ENCODE results near the gene TBL2. TPM values are rescaled to one million over a fixed set of nuclear protein-coding genes. Genes with fewer than 3 reads are reported as not detected.
A peak's percentile ranks its signal among the peaks of the same experiment; 100 is the strongest.
"Not testable (repeated sequence)": the region's sequence is repeated elsewhere in the genome, so short reads cannot be mapped to it uniquely, and the experiment has no call there.

TBL2 gene
- total RNA-seq, 4 donors from 2014 or later = 19.1 to 52.5 (median 38.2) TPM

DNA sequence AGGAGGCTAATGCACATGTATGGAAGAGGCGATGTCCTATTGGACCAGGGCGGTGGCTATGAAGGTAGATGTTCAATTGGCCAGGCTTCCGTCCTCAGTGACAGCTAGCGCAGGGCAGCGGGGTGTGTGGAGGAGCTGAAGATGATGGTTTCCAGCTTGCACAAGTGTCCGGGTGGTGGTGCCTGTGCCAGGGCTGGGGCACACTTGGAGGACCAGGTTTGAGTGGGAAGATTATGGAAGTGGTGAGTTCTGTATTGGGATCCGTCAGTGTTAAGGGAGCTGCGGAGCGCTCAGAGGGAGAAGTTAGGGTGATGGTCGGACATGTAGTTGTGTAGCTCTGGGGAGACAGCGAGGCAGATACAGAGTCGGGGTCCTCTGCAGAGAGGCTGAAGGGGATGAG is 8.5 kb upstream of the TBL2 start:
- TF ChIP-seq POLR2AphosphoS5 (IDR thresholded peaks at IDR 0.05) = no peak
- TF ChIP-seq EP300 (IDR thresholded peaks at IDR 0.05) = no peak
- TF ChIP-seq, protein P1, sequence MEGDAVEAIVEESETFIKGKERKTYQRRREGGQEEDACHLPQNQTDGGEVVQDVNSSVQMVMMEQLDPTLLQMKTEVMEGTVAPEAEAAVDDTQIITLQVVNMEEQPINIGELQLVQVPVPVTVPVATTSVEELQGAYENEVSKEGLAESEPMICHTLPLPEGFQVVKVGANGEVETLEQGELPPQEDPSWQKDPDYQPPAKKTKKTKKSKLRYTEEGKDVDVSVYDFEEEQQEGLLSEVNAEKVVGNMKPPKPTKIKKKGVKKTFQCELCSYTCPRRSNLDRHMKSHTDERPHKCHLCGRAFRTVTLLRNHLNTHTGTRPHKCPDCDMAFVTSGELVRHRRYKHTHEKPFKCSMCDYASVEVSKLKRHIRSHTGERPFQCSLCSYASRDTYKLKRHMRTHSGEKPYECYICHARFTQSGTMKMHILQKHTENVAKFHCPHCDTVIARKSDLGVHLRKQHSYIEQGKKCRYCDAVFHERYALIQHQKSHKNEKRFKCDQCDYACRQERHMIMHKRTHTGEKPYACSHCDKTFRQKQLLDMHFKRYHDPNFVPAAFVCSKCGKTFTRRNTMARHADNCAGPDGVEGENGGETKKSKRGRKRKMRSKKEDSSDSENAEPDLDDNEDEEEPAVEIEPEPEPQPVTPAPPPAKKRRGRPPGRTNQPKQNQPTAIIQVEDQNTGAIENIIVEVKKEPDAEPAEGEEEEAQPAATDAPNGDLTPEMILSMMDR (IDR thresholded peaks at IDR 0.05) = no peak
- no peak for TF ChIP-seq POLR2A (IDR thresholded peaks at IDR 0.05; ENCODE audit: low read depth)
- no peaks in the 10 kb centered on the region for H3K9me3 ChIP-seq
- H3K27me3 ChIP-seq = no peaks in the 10 kb centered on the region
- DNase-seq (ENCODE audit: extremely low spot score) = no peak
- H3K36me3 ChIP-seq = no peaks in the 10 kb centered on the region
- H3K4me3 ChIP-seq = no peak overlapping the region
- H3K4me1 ChIP-seq = peaks cover 5 to 10% (median 8%) of the 10 kb centered on the region in 4 donors
- H3K27ac ChIP-seq (replicated peaks in 1 of 4) = no peak overlapping the region
- WGBS = 94% methylated on average over 12 of the region's 12 CpGs
- intact Hi-C loops (cut with DNase I) = no loop called here

DNA sequence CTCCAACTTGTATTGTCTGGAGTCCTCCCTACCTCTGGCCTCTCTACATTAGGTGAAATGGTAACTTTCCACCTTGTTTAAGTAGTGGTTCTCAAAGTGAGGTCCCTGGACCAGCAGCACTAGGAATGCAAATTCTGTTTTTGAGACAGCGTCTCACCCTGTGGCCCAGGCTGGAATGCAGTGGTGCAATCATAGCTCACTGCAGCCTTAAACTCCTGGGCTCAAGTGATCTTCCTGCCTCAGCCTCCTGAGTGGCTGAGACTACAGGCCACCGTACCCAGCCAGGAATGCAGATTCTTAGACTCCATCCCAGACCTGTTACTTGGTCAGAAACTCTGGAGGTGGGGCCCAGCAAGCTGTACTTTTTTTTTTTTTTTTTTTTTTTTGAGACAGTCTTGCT is 6.8 kb upstream of the TBL2 start:
- H3K4me1 ChIP-seq = peaks cover 5 to 10% (median 9%) of the 10 kb centered on the region in 4 donors
- TF ChIP-seq POLR2AphosphoS5 (IDR thresholded peaks at IDR 0.05) (no peak), POLR2A (IDR thresholded peaks at IDR 0.05; ENCODE audit: low read depth) (no peak), EP300 (IDR thresholded peaks at IDR 0.05) (no peak)
- TF ChIP-seq, protein P1 (IDR thresholded peaks at IDR 0.05) = no peak

DNA sequence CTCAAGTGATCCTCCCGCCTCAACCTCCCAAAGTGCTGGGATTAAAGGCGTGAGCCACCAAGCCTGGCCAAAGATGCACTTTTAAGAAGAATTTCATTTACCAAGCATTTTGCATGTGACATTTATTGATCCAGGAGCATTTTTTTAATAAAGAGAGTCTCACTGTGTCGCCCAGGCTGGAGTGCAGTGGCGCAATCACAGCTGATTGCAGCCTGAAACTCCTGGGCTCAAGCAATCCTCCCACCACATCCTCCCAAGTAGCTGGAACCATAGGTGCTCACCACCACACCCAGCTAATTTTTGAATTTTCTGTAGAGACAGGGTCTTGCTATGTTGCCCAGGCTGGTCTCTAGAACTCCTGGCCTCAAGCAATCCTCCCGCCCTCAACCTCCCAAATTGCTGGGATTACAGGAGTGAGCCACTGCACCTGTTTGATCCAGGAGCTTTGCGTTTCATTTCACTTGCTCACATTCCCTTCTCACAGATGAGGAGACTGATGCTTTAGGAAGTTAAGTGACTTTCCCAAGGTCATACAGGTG is 4.4 kb upstream of the TBL2 start:
- Histone ChIP-seq H3K4me3 (no peak overlapping the region), H3K4me1 (peaks cover 10 to 22% (median 20%) of the 10 kb centered on the region in 4 donors), H3K27me3 (no peaks in the 10 kb centered on the region), H3K9me3 (no peaks in the 10 kb centered on the region), H3K36me3 (no peaks in the 10 kb centered on the region), H3K27ac (replicated peaks in 1 of 4) (no peak overlapping the region)
- TF ChIP-seq POLR2A (IDR thresholded peaks at IDR 0.05; ENCODE audit: low read depth) (no peak), POLR2AphosphoS5 (IDR thresholded peaks at IDR 0.05) (no peak), EP300 (IDR thresholded peaks at IDR 0.05) (no peak)
- TF ChIP-seq, protein P1 (IDR thresholded peaks at IDR 0.05) = no peak
- no peak for DNase-seq (ENCODE audit: extremely low spot score)
- intact Hi-C loops (cut with DNase I) = no loop called here
- 85% methylated on average over 6 of the region's 6 CpGs for WGBS

More for the DNA sequence above, 6.8 kb upstream of the TBL2 start:
- no peaks in the 10 kb centered on the region for H3K36me3 ChIP-seq
- no peak overlapping the region for H3K4me3 ChIP-seq
- intact Hi-C loops (cut with DNase I) = no loop called here
- H3K27ac ChIP-seq (replicated peaks in 1 of 4) = no peak overlapping the region
- no peak for DNase-seq (ENCODE audit: extremely low spot score)
- no peaks in the 10 kb centered on the region for H3K27me3 ChIP-seq
- H3K9me3 ChIP-seq = no peaks in the 10 kb centered on the region
- 85% methylated on average over 2 of the region's 2 CpGs for WGBS

DNA sequence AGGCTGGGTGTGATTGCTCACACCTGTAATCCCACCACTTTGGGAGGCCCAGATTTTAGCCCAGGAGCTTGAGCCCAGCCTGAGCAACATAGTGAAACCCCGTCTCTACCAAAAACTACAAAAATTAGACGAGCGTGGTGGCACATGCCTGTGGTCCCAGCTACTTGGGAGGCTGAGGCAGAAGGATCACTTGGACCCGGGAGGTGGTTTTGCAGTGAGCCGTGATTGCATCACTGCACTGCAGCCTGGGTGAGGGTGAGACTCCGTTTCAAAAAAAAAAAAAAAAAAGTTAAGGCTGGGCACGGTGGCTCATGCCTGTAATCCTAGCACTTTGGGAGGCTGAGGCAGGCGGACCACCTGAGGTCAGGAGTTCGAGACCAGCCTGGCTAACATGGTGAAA is 2.6 kb upstream of the TBL2 start:
- peaks cover 24 to 36% (median 31%) of the 10 kb centered on the region in 4 donors for H3K4me1 ChIP-seq
- H3K9me3 ChIP-seq; H3K36me3 ChIP-seq; H3K27me3 ChIP-seq; intact Hi-C loops (cut with DNase I); H3K4me3 ChIP-seq; H3K27ac ChIP-seq (replicated peaks in 1 of 4); DNase-seq (ENCODE audit: extremely low spot score): not testable (repeated sequence)
- 83% methylated on average over 9 of the region's 9 CpGs for WGBS

DNA sequence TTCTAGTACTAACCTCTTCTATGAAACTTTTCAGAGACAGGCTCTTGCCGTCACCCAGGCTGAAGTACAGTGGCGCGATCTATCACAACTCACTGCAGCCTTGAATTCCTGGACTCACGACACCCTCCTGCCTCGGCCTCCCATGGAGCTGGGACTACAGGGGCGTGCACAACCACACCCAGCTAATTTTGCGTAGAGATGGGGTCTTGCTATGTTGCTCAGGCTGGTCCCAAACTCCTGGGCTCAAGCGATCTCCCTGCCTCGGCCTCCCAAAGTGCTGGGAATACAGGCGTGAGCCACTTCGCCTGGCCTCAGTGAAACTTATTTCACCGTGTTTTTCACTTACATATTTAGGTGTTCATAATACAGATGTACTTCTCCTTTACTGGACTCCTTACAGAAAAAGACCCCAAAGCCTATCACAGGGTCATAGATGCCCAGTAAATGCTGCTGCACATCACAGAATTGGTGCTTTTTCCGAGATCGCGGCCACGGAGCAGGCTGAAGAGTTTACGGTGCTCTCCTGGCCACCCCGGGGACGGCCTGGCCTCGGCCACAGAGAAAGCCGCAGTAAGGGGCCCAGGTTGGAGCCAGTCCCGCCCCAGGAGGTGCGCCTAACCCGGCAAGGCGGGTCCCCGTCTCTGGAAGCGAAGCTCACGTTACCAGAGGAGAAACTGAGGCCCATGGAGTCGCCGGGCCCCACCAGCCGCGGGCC is 595 bp downstream of the TBL2 start:
- Histone ChIP-seq H3K9me3 (no peaks in the 10 kb centered on the region), H3K36me3 (peaks cover 14 to 35% (median 25%) of the 10 kb centered on the region in 4 donors), H3K4me3 (peak overlapping the region; percentile 85 to 96 (median 93)), H3K4me1 (peaks cover 24 to 46% (median 34%) of the 10 kb centered on the region in 4 donors), H3K27ac (replicated peaks in 1 of 4) (peak overlapping the region; percentile 92 to 94 (median 92)), H3K27me3 (no peaks in the 10 kb centered on the region)
- intact Hi-C loops (cut with DNase I) = loop anchor here (2.0 kb wide), 2 partner anchors 19 to 57 kb away; no protein-coding TSS in a partner anchor
- 24% methylated on average over 18 of the region's 32 CpGs for WGBS
- TF ChIP-seq, protein P1 (IDR thresholded peaks at IDR 0.05) = no peak
- TF ChIP-seq POLR2A (IDR thresholded peaks at IDR 0.05; ENCODE audit: low read depth) = no peak
- TF ChIP-seq EP300 (IDR thresholded peaks at IDR 0.05) = no peak
- no peak for TF ChIP-seq POLR2AphosphoS5 (IDR thresholded peaks at IDR 0.05)
- DNase-seq (ENCODE audit: extremely low spot score) = no peak
